Neural cell (in vitro differentiated cells): ENCODE results near the gene SH2D1B. TPM values are rescaled to one million over a fixed set of nuclear protein-coding genes. Genes with fewer than 3 reads are reported as not detected.

ENCODE experiments used
- H2AFZ ChIP-seq: fragments of 200-600, 300-800 bp; sonication (generic), shearing (Covaris generic); 2 replicates; pipeline ENCODE4 v1.6.0; 2014; ENCODE audit warnings: low read depth, mild to moderate bottlenecking, antibody characterized with exemption, low read length, moderate library complexity
- H3F3A ChIP-seq: fragments of 200-600 bp; shearing (Covaris generic); 2 replicates; pipeline ENCODE4 v1.6.1; 2016; ENCODE audit warnings: mild to moderate bottlenecking, moderate library complexity, mixed read lengths, antibody characterized with exemption, low read length; ENCODE audit not compliant: insufficient read depth, poor library complexity, severe bottlenecking
- H3K27ac ChIP-seq: fragments of 200-600, 300-800 bp; sonication (generic), shearing (Covaris generic); 2 replicates; pipeline ENCODE4 v1.5.1; 2014; ENCODE audit warnings: mild to moderate bottlenecking, low read length, moderate library complexity
- H3K27me3 ChIP-seq: fragments of 300-800, 200-600 bp; sonication (generic), shearing (Covaris generic); 2 replicates; pipeline ENCODE4 v1.6.0; 2014; ENCODE audit warnings: mild to moderate bottlenecking, low read depth, low read length, moderate library complexity; ENCODE audit not compliant: insufficient read depth
- H3K36me3 ChIP-seq: fragments of 300-800, 200-600 bp; sonication (generic), shearing (Covaris generic); 2 replicates; pipeline ENCODE4 v1.5.1; 2014; ENCODE audit warnings: mild to moderate bottlenecking, antibody characterized with exemption, low read length, moderate library complexity; ENCODE audit not compliant: insufficient read depth
- H3K4me2 ChIP-seq: fragments of 300-800, 200-600 bp; sonication (generic), shearing (Covaris generic); 2 replicates; pipeline ENCODE4 v1.6.0; 2014; ENCODE audit warnings: mild to moderate bottlenecking, low read length
- H3K4me3 ChIP-seq: fragments of 300-800, 200-600 bp; sonication (generic), shearing (Covaris generic); 2 replicates; pipeline ENCODE4 v1.5.1; 2014; ENCODE audit warnings: mild to moderate bottlenecking, low read length, moderate library complexity
- H3K79me2 ChIP-seq: fragments of 200-600 bp; shearing (Covaris generic); replicated peaks from 2 replicates; pipeline ENCODE4 v1.6.0; 2014; ENCODE audit warnings: mild to moderate bottlenecking, low read length, moderate library complexity; ENCODE audit not compliant: insufficient read depth
- H3K9ac ChIP-seq: fragments of 300-800, 200-600 bp; sonication (generic), shearing (Covaris generic); 2 replicates; pipeline ENCODE4 v1.6.1; 2016; ENCODE audit warnings: mild to moderate bottlenecking, low read length, mixed read lengths
- H3K9me2 ChIP-seq: fragments of 200-600 bp; shearing (Covaris generic); 2 replicates; pipeline ENCODE4 v1.6.1; 2016; ENCODE audit warnings: mild to moderate bottlenecking, low read length, mixed read lengths; ENCODE audit not compliant: insufficient read depth
- H3K9me3 ChIP-seq: fragments of 200-600, 300-800 bp; sonication (generic), shearing (Covaris generic); 2 replicates; pipeline ENCODE4 v1.6.1; 2016; ENCODE audit warnings: mild to moderate bottlenecking, mixed run types, low read length, moderate library complexity, mixed read lengths
- H4K20me1 ChIP-seq: fragments of 200-600 bp; shearing (Covaris generic); 2 replicates; pipeline ENCODE4 v1.6.1; 2016; ENCODE audit warnings: mild to moderate bottlenecking, mixed run types; ENCODE audit not compliant: insufficient read depth
- CTCF ChIP-seq: fragments of 450-650 bp; IDR thresholded peaks from 2 replicates; pipeline ENCODE4 v1.5.1; 2014; ENCODE audit warnings: antibody characterized with exemption, mild to moderate bottlenecking, moderate library complexity; ENCODE audit not compliant: poor library complexity, severe bottlenecking
- EP300 ChIP-seq: fragments of 450-650 bp; conservative IDR thresholded peaks from 2 replicates; pipeline ENCODE4 v1.6.1; 2014; ENCODE audit warnings: antibody characterized with exemption, mild to moderate bottlenecking, moderate library complexity; ENCODE audit not compliant: poor library complexity, severe bottlenecking
- EZH2 ChIP-seq: fragments of 200-600, 300-800 bp; shearing (Covaris generic), sonication (generic); IDR thresholded peaks from 2 replicates; pipeline ENCODE4 v1.6.1; 2014; ENCODE audit warnings: antibody characterized with exemption, low read length, borderline replicate concordance, mild to moderate bottlenecking; ENCODE audit not compliant: insufficient read depth, poor library complexity, severe bottlenecking
- MXI1 ChIP-seq: fragments of 450-650 bp; conservative IDR thresholded peaks from 2 replicates; pipeline ENCODE4 v1.6.1; 2014; ENCODE audit warnings: antibody characterized with exemption, mild to moderate bottlenecking; ENCODE audit not compliant: poor library complexity, severe bottlenecking
- POLR2AphosphoS5 ChIP-seq: IDR thresholded peaks from 2 replicates; pipeline ENCODE4 v1.6.1; 2012
- RAD21 ChIP-seq: fragments of 450-650 bp; conservative IDR thresholded peaks from 2 replicates; pipeline ENCODE4 v1.6.1; 2014; ENCODE audit warnings: antibody characterized with exemption, mild to moderate bottlenecking, moderate library complexity
- REST ChIP-seq: IDR thresholded peaks from 2 replicates; pipeline ENCODE4 v1.6.1; 2012; ENCODE audit warnings: borderline replicate concordance
- SMC3 ChIP-seq: fragments of 450-650 bp; conservative IDR thresholded peaks from 2 replicates; pipeline ENCODE4 v1.6.1; 2014; ENCODE audit warnings: antibody characterized with exemption, mild to moderate bottlenecking, moderate library complexity; ENCODE audit not compliant: poor library complexity
- TAF1 ChIP-seq: IDR thresholded peaks from 2 replicates; pipeline ENCODE4 v1.6.1; 2012; ENCODE audit warnings: low read depth
- polyA plus RNA-seq: library from polyadenylated mRNA; depleted of rRNA; stranded (reverse); fragments of >200 nt; gene quantifications from 2 replicates; pipeline ENCODE4 v1.2.3, GENCODE V29; 2014

SH2D1B gene
- polyA plus RNA-seq, 1 donor from 2014 or later: not detected

- Histone ChIP-seq H3K27ac (no peak overlapping the region), H3K79me2 (no peaks in the 10 kb centered on the region), H3K27me3 (no peaks in the 10 kb centered on the region), H3K36me3 (no peaks in the 10 kb centered on the region), H4K20me1 (no peaks in the 10 kb centered on the region), H3K9me2 (no peaks in the 10 kb centered on the region), H3F3A (peaks cover 3% of the 10 kb centered on the region), H3K9ac (no peak overlapping the region), H3K9me3 (no peaks in the 10 kb centered on the region), H3K4me3 (no peak overlapping the region), H2AFZ (no peak overlapping the region), H3K4me2 (no peak overlapping the region)
- TF ChIP-seq RAD21: peak; percentile 92
- peak; percentile 95 for TF ChIP-seq SMC3
- no peak for TF ChIP-seq MXI1
- TF ChIP-seq CTCF: peak; percentile 90
These were observed 20.0 kb downstream of the SH2D1B start for GRCh38 chr1:162391790-162392563.

- H2AFZ ChIP-seq: no peak overlapping the region
- H3K9me2 ChIP-seq: no peaks in the 10 kb centered on the region
- H3F3A ChIP-seq: peaks cover 3% of the 10 kb centered on the region
- no peaks in the 10 kb centered on the region for H3K27me3 ChIP-seq
- H3K9ac ChIP-seq: no peak overlapping the region
- no peak overlapping the region for H3K27ac ChIP-seq
- H3K79me2 ChIP-seq: no peaks in the 10 kb centered on the region
- H3K9me3 ChIP-seq: no peaks in the 10 kb centered on the region
- H3K4me2 ChIP-seq: no peak overlapping the region
- H3K4me3 ChIP-seq: no peak overlapping the region
- TF ChIP-seq EZH2 (no peak), TAF1 (no peak), RAD21 (no peak), CTCF (no peak), EP300 (no peak), REST (no peak), POLR2AphosphoS5 (no peak), SMC3 (no peak), MXI1 (no peak)
- H4K20me1 ChIP-seq: no peaks in the 10 kb centered on the region
- H3K36me3 ChIP-seq: no peaks in the 10 kb centered on the region
These were observed 21.3 kb downstream of the SH2D1B start for GRCh38 chr1:162390396-162391185.
